Activated B cell treated with CpG ODN at 0.5 μM for 24 hours (primary cell): ENCODE measurements around the gene NUP62. TPM values are rescaled to one million over a fixed set of nuclear protein-coding genes. Genes with fewer than 3 reads are reported as not detected.

ENCODE experiments used
- ATAC-seq: fragments of 200-7000 bp; cut with Tn5 transposase; one replicate; pipeline ENCODE4 v1.10.0; 2021; ENCODE audit warnings: low read depth, mild to moderate bottlenecking, moderate library complexity
- CTCF ChIA-PET: fragments of 350-600 bp; sonication (Branson Sonifier 250); formaldehyde crosslinking; loops from one replicate; lab custom pipeline; 2021; ENCODE audit warnings: antibody characterized with exemption; lab: Charles Lee
- POLR2A ChIA-PET: fragments of 350-600 bp; sonication (Branson Sonifier 250); formaldehyde crosslinking; loops from one replicate; lab custom pipeline; 2021; ENCODE audit warnings: antibody characterized with exemption; lab: Charles Lee
- DNase-seq: peaks from one replicate; pipeline ENCODE4 v3.0.0; 2022
- H3K27ac Mint-ChIP-seq: one replicate; pipeline ENCODE4 v1.8.0; 2020; ENCODE audit warnings: mixed read lengths
- H3K27me3 Mint-ChIP-seq: one replicate; pipeline ENCODE4 v1.8.0; 2021; ENCODE audit warnings: mixed read lengths
- H3K36me3 Mint-ChIP-seq: one replicate; pipeline ENCODE4 v1.8.0; 2021; ENCODE audit warnings: low read depth, mixed read lengths
- H3K4me1 Mint-ChIP-seq: one replicate; pipeline ENCODE4 v1.8.0; 2021; ENCODE audit warnings: mixed read lengths
- H3K4me3 Mint-ChIP-seq: one replicate; pipeline ENCODE4 v1.8.0; 2020; ENCODE audit warnings: mild to moderate bottlenecking, mixed read lengths
- H3K9me3 Mint-ChIP-seq: one replicate; pipeline ENCODE4 v1.8.0; 2020; ENCODE audit warnings: mixed read lengths
- intact Hi-C: fragments of 100-400 bp; cut with micrococcal nuclease; formaldehyde crosslinking; loops from one replicate; pipeline ENCODE4 v1.15.1; 2024
- total RNA-seq: library from RNA; stranded (reverse); gene quantifications from 2 replicates; pipeline ENCODE4 v1.2.3, GENCODE V29; 2022
- TF ChIP-seq, protein P1 (sequence below): fragments of 200-600 bp; IDR thresholded peaks from one replicate; pipeline ENCODE4 v1.8.0; 2022; ENCODE audit warnings: antibody characterized with exemption, mild to moderate bottlenecking

The NUP62 gene, protein sequence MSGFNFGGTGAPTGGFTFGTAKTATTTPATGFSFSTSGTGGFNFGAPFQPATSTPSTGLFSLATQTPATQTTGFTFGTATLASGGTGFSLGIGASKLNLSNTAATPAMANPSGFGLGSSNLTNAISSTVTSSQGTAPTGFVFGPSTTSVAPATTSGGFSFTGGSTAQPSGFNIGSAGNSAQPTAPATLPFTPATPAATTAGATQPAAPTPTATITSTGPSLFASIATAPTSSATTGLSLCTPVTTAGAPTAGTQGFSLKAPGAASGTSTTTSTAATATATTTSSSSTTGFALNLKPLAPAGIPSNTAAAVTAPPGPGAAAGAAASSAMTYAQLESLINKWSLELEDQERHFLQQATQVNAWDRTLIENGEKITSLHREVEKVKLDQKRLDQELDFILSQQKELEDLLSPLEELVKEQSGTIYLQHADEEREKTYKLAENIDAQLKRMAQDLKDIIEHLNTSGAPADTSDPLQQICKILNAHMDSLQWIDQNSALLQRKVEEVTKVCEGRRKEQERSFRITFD
- total RNA-seq: 96.8 and 114 TPM in 2 replicates

DNA sequence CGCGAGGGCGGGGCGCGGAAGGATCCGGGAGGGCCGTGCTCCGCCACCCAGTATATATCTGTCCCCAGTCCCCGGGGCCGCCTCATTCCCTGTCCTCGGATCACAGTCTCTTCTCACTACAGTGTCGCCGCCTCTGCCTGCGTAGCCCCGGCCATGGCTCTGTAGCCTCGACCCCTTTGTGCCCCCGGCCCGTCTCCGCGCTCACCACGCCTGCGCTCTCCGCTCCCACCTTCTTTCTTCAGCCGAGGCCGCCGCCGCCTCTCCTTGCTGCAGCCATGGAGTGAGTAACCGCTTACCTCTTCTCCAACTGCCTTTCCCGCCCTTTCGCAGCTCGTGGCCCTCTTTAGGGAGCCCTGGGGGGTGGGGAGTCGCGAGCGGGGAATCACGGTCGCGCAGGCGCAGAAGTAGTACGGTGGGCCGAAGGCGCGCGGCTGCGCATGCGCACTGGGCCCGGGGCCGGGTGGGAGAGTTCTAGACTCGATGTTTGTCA is at the start of gene NUP62, which contains the start of gene ATF5:
TSS of gene NUP62 (minus strand) at position 384 of the 490 bp plus-strand sequence. CDS start 19,697 bp downstream, outside the sequence.
TSS of gene ATF5 (plus strand) at position 85 of the 490 bp plus-strand sequence. CDS start 1,646 bp downstream, outside the sequence.
- ChIA-PET POLR2A (interaction anchor here (0.5 to 9.5 kb wide), 40 partner anchors 9 to 1818 kb away, joined by 3 to 229 read pairs (median 4); partner anchors contain the start of genes AKT1S1, AP2A1, FUZ and IL4I1), CTCF (interaction anchor here (1.3 to 2.2 kb wide), 3 partner anchors 10 to 39 kb away, joined by 5 to 15 read pairs (median 6); no protein-coding TSS in a partner anchor)
- TF ChIP-seq, protein P1, sequence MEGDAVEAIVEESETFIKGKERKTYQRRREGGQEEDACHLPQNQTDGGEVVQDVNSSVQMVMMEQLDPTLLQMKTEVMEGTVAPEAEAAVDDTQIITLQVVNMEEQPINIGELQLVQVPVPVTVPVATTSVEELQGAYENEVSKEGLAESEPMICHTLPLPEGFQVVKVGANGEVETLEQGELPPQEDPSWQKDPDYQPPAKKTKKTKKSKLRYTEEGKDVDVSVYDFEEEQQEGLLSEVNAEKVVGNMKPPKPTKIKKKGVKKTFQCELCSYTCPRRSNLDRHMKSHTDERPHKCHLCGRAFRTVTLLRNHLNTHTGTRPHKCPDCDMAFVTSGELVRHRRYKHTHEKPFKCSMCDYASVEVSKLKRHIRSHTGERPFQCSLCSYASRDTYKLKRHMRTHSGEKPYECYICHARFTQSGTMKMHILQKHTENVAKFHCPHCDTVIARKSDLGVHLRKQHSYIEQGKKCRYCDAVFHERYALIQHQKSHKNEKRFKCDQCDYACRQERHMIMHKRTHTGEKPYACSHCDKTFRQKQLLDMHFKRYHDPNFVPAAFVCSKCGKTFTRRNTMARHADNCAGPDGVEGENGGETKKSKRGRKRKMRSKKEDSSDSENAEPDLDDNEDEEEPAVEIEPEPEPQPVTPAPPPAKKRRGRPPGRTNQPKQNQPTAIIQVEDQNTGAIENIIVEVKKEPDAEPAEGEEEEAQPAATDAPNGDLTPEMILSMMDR: no peak
- DNase-seq (peak; percentile 93), ATAC-seq (peak; percentile 38)
- intact Hi-C loops: loop anchor here (1.0 to 2.0 kb wide), 11 partner anchors 18 to 250 kb away; partner anchors contain the start of genes AKT1S1, FUZ, PNKP and PTOV1
- no peaks in the 10 kb centered on the region for H3K9me3 Mint-ChIP-seq
- H3K4me3 Mint-ChIP-seq: peak within 1 kb of the TSS; percentile 92
- H3K4me1 Mint-ChIP-seq: peaks cover 55% of the 10 kb centered on the region
- peak within 1 kb of the TSS; percentile 89 for H3K27ac Mint-ChIP-seq
- peaks cover 78% of the 10 kb centered on the region for H3K36me3 Mint-ChIP-seq
- H3K27me3 Mint-ChIP-seq: no peaks in the 10 kb centered on the region

DNA sequence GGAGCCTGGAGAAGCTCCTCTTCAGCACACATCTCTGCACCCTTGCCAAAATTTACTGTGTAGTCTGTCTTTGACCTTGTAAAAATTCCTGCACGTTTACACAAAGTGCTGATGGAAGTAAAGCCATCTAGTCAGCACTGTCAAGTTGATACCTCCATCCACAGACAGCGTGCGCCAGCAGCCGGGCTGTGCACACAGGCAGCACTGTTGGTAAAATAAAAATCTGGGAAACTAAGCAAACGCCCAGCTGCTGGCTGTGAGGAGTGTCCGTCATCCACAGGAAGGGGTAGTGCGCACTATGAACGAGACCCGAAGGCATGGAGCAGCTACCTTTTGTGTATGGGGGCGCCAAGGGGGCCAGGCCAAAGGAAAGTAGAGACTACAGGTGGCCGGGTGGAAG is 49.0 kb upstream of the NUP62 start:
- no peak overlapping the region for H3K4me3 Mint-ChIP-seq
- TF ChIP-seq, protein P1: no peak
- no peak overlapping the region for H3K27ac Mint-ChIP-seq
- H3K9me3 Mint-ChIP-seq: no peaks in the 10 kb centered on the region
- no peaks in the 10 kb centered on the region for H3K4me1 Mint-ChIP-seq
- peaks cover 67% of the 10 kb centered on the region for H3K36me3 Mint-ChIP-seq
- intact Hi-C loops: no loop called here
- ChIA-PET POLR2A (interaction anchor here (0.6 kb wide), 1 partner anchor 673 kb away, joined by 4 read pairs; no protein-coding TSS in a partner anchor), CTCF (interaction anchor here (1.2 kb wide), 1 partner anchor 39 kb away, joined by 3 read pairs; no protein-coding TSS in a partner anchor)
- DNase-seq (no peak), ATAC-seq (no peak)
- H3K27me3 Mint-ChIP-seq: no peaks in the 10 kb centered on the region

DNA sequence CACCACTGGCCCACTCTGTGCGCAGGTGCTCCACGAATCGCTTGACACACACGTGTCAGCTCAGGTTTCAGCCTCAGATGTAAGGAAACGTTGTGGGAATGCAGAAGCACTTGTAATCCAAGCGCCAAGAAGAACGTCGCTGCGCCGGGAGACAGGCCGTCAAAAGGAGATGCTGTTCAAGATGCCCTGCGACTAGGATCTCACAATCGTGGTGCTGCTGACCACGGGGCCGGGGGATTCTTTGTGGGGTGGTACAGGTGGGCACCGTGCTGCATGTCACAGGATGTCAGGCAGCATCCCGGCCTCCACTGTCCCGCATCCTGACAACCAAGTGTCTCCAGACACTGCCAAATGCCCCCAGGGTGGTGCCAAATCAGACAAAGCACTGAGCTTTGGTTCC is 48.6 kb upstream of the NUP62 start:
- no peaks in the 10 kb centered on the region for H3K27me3 Mint-ChIP-seq
- H3K4me3 Mint-ChIP-seq: no peak overlapping the region
- TF ChIP-seq, protein P1: no peak
- CTCF ChIA-PET: interaction anchor here (1.2 kb wide), 1 partner anchor 39 kb away, joined by 3 read pairs; no protein-coding TSS in a partner anchor
- ATAC-seq (no peak), DNase-seq (no peak)
- POLR2A ChIA-PET: interaction anchor here (0.6 kb wide), 1 partner anchor 673 kb away, joined by 4 read pairs; no protein-coding TSS in a partner anchor
- peaks cover 68% of the 10 kb centered on the region for H3K36me3 Mint-ChIP-seq
- no peaks in the 10 kb centered on the region for H3K4me1 Mint-ChIP-seq
- intact Hi-C loops: no loop called here
- H3K9me3 Mint-ChIP-seq: no peaks in the 10 kb centered on the region
- no peak overlapping the region for H3K27ac Mint-ChIP-seq

DNA sequence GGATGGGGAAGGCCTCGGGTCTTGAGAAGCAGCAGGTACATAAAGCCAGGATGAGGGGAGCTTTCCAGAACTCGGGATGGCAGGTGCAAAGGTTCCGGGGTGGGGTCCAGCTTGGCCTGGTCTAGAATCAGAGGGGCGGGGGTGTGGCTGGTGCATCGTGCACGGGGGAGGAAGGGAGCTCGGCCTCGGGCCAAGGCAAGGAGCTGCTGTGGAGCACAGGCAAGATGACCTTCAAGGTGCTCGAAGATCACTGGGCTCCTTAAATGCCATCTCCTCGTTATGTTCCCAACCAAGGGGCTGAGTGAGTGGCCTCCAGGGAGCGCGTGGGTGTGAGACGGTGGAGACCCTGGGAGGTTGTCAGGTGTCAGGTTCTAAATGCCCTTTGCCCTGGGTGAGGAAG is 47.8 kb upstream of the NUP62 start:
- POLR2A ChIA-PET: no interaction called here
- CTCF ChIA-PET: no interaction called here
- intact Hi-C loops: no loop called here
- H3K4me3 Mint-ChIP-seq: no peak overlapping the region
- TF ChIP-seq, protein P1: no peak
- ATAC-seq (no peak), DNase-seq (no peak)
- H3K36me3 Mint-ChIP-seq: peaks cover 65% of the 10 kb centered on the region
- no peaks in the 10 kb centered on the region for H3K4me1 Mint-ChIP-seq
- H3K9me3 Mint-ChIP-seq: no peaks in the 10 kb centered on the region
- no peaks in the 10 kb centered on the region for H3K27me3 Mint-ChIP-seq
- no peak overlapping the region for H3K27ac Mint-ChIP-seq
